Ovary (tissue), 9 donors: ENCODE data around the gene NUBP2. TPM values are rescaled to one million over a fixed set of nuclear protein-coding genes. Genes with fewer than 3 reads are reported as not detected.

Experiments
- DNase-seq, 5 donors: peaks; one replicate each; pipeline ENCODE4 v3.0.0-alpha.2; 2019 to 2020
- H3K27ac ChIP-seq, 2 donors: fragments of 200-600 bp; one replicate each; pipeline versions ENCODE4 v1.5.1 to v1.8.0; 2019 to 2022
- H3K27me3 ChIP-seq: fragments of 200-600 bp; one replicate; pipeline ENCODE4 v1.8.0; 2022
- H3K36me3 ChIP-seq: fragments of 200-600 bp; sonication (generic); one replicate; pipeline ENCODE4 v1.5.1; 2019
- H3K4me1 ChIP-seq: one replicate; pipeline ENCODE4 v1.8.1; 2013; ENCODE audit warnings: mild to moderate bottlenecking, moderate library complexity; ENCODE audit not compliant: insufficient read depth
- H3K4me3 ChIP-seq: fragments of 200-600 bp; sonication (generic); one replicate; pipeline ENCODE4 v1.5.1; 2017
- H3K9me3 ChIP-seq, 2 donors: fragments of 200-600 bp in 1 of 2; sonication (generic) in 1 of 2; one replicate each; pipeline versions ENCODE4 v1.5.1 to v1.8.1; 2013 to 2019; ENCODE audit warnings: mild to moderate bottlenecking in 1 of 2, moderate library complexity in 1 of 2
- CTCF ChIP-seq, 3 donors: fragments of 450-650 bp in 2 of 3; fragments of 200-600 bp in 1 of 3; IDR thresholded peaks; one replicate each; pipeline versions ENCODE4 v1.5.1 to v1.8.0; 2016 to 2022; ENCODE audit warnings: antibody characterized with exemption in 3 of 3, mild to moderate bottlenecking in 1 of 3
- EP300 ChIP-seq: sonication (generic); formaldehyde crosslinking; IDR thresholded peaks from one replicate; pipeline ENCODE4 v1.6.1; 2017; ENCODE audit warnings: antibody characterized with exemption
- POLR2A ChIP-seq: fragments of 450-650 bp; IDR thresholded peaks from one replicate; pipeline ENCODE4 v1.6.1; 2017; ENCODE audit warnings: antibody characterized with exemption, mild to moderate bottlenecking, moderate library complexity
- WGBS, 3 donors: extraction: QIAGEN DNeasy Blood & Tissue Kit in 1 of 3; methylation state at CpG; one replicate each; pipeline versions ENCODE4 v1.1.5 to v1.1.7; 2013 to 2017; 5-methylcytosine and 5-hydroxymethylcytosine counted together
- intact Hi-C, 4 donors: fragments of 100-400 bp; cut with DNase I; formaldehyde crosslinking; loops; one replicate each; pipeline versions ENCODE4 v1.11.0 to v1.15.1; 2022 to 2023
- polyA plus RNA-seq, 2 donors: library from polyadenylated mRNA; stranded (reverse); fragments of 200-250 nt in 1 of 2; fragments of 350-450 nt in 1 of 2; fragmentation: Illumina TruSeq in 1 of 2; extraction: RNeasy Lipid Tissue Mini Kit (QIAGEN cat#74804) in 1 of 2; gene quantifications; one replicate each; pipeline ENCODE4 v1.2.3, GENCODE V29; 2013 to 2014
- total RNA-seq, 7 donors: library from RNA; depleted of rRNA in 2 of 7; stranded (reverse); fragments of >200 nt in 2 of 7; fragmentation: NEBNext Ultra II Directional in 3 of 7; extraction: Animal tissue kit (Norgen Biotek cat#: 25700) in 3 of 7; gene quantifications; one replicate each; pipeline versions ENCODE4 v1.1.0 to v1.2.4, GENCODE V29; 2016 to 2023
- donor health status: DM: no; HTN: no; CAD: no; lungs with moderate emphysema.
- donor health status: DM: no; HTN: no; CAD: no.
- donor health status: Bipolar disorder and iron deficiency.
- donor health status: DM: yes; HTN: yes; CAD: no.
- donor health status: DM: no; HTN: no; CAD: no.
- donor health status: DM: yes; HTN: yes; CAD: no.

Gene NUBP2
- total and polyA plus RNA-seq, 9 donors: 0.50 to 76.5 (median 52.3) TPM

GRCh38 chr16:1744338-1744840 lies 38.4 kb upstream of the NUBP2 start:
- WGBS, 3 donors: 87 to 93% (median 89%) methylated on average over 23 to 24 of the region's 24 CpGs
- Histone ChIP-seq H3K4me1 (no peaks in the 10 kb centered on the region), H3K9me3 (no peaks in the 10 kb centered on the region), H3K36me3 (no peaks in the 10 kb centered on the region), H3K27me3 (no peaks in the 10 kb centered on the region), H3K4me3 (no peak overlapping the region), H3K27ac (no peak overlapping the region)
- intact Hi-C loops: no loop called here
- no peak for TF ChIP-seq EP300
- no peak for TF ChIP-seq POLR2A
- TF ChIP-seq CTCF (IDR thresholded peaks at IDR 0.05): no peak
- no peak for DNase-seq

- Histone ChIP-seq H3K27ac (no peak overlapping the region), H3K9me3 (no peaks in the 10 kb centered on the region), H3K27me3 (no peaks in the 10 kb centered on the region), H3K36me3 (no peaks in the 10 kb centered on the region), H3K4me1 (no peaks in the 10 kb centered on the region), H3K4me3 (no peak overlapping the region)
- WGBS, 3 donors: 79 to 87% (median 83%) methylated on average over 25 of the region's 25 CpGs
- no peak for DNase-seq
- intact Hi-C loops: no loop called here
- no peak for TF ChIP-seq CTCF (IDR thresholded peaks at IDR 0.05)
- TF ChIP-seq POLR2A: no peak
- no peak for TF ChIP-seq EP300
Measured at GRCh38 chr16:1745181-1745899, 37.4 kb upstream of the NUBP2 start.

- TF ChIP-seq EP300 (no peak), CTCF (IDR thresholded peaks at IDR 0.05) (no peak), POLR2A (no peak)
- no peak overlapping the region for H3K4me3 ChIP-seq
- no peaks in the 10 kb centered on the region for H3K4me1 ChIP-seq
- H3K36me3 ChIP-seq: no peaks in the 10 kb centered on the region
- 84 to 90% (median 88%) methylated on average over 29 of the region's 29 CpGs for WGBS, 3 donors
- no peak for DNase-seq
- no peaks in the 10 kb centered on the region for H3K27me3 ChIP-seq
- H3K27ac ChIP-seq: no peak overlapping the region
- H3K9me3 ChIP-seq: no peaks in the 10 kb centered on the region
- intact Hi-C loops: no loop called here
Measured at GRCh38 chr16:1745900-1746692, 36.7 kb upstream of the NUBP2 start.

- Histone ChIP-seq H3K4me3 (no peak overlapping the region), H3K4me1 (no peaks in the 10 kb centered on the region), H3K36me3 (no peaks in the 10 kb centered on the region), H3K27me3 (no peaks in the 10 kb centered on the region), H3K9me3 (no peaks in the 10 kb centered on the region), H3K27ac (no peak overlapping the region)
- 91 to 94% (median 93%) methylated on average over 27 to 31 of the region's 31 CpGs for WGBS, 3 donors
- intact Hi-C loops: no loop called here
- DNase-seq: no peak
- TF ChIP-seq POLR2A (no peak), CTCF (IDR thresholded peaks at IDR 0.05) (no peak), EP300 (no peak)
Measured at GRCh38 chr16:1746693-1747195, 36.0 kb upstream of the NUBP2 start.
